HepG2 (cell line): ENCODE measurements around the gene TMEM19. TPM values are rescaled to one million over a fixed set of nuclear protein-coding genes. Genes with fewer than 3 reads are reported as not detected.
A peak's percentile ranks its signal among the peaks of the same experiment; 100 is the strongest.

ENCODE experiments used
- ARHGAP35 ChIP-seq: sonication (generic); formaldehyde crosslinking; IDR thresholded peaks from 2 replicates; pipeline ENCODE4 v1.9.0; 2022; ENCODE audit warnings: mild to moderate bottlenecking, inconsistent platforms, moderate library complexity, missing genetic modification reagents, borderline replicate concordance
- ARID2 ChIP-seq: sonication (generic); formaldehyde crosslinking; IDR thresholded peaks from 2 replicates; pipeline ENCODE4 v1.8.1; 2022; ENCODE audit warnings: mild to moderate bottlenecking, missing genetic modification reagents, borderline replicate concordance
- ARID5B ChIP-seq: IDR thresholded peaks from 2 replicates; pipeline ENCODE4 v1.4.0; 2020; ENCODE audit warnings: mild to moderate bottlenecking, missing genetic modification reagents
- ARNT ChIP-seq: fragments of 450-650 bp; IDR thresholded peaks from 2 replicates; pipeline ENCODE4 v1.6.1; 2017
- ATF7-NPFF ChIP-seq: sonication (generic); formaldehyde crosslinking; IDR thresholded peaks from 2 replicates; pipeline ENCODE4 v1.8.1; 2023; ENCODE audit warnings: mild to moderate bottlenecking, low read depth, missing genetic modification reagents, moderate library complexity
- CREB1 ChIP-seq, 2 experiments: fragments of 450-650 bp in 1 of 2; IDR thresholded peaks; 2 replicates each; pipeline ENCODE4 v1.6.1; 2016 to 2017; ENCODE audit warnings: control low read depth in 1 of 2, mild to moderate bottlenecking in 1 of 2, missing compliant biosample characterization in 1 of 2, missing genetic modification characterization in 1 of 2
- CTCF ChIP-seq: sonication (generic); formaldehyde crosslinking; IDR thresholded peaks from 2 replicates; pipeline ENCODE4 v1.5.0; 2020; ENCODE audit warnings: mild to moderate bottlenecking, missing genetic modification reagents, moderate library complexity
- MBD4 ChIP-seq: IDR thresholded peaks from 2 replicates; pipeline ENCODE4 v1.6.1; 2012; ENCODE audit warnings: low read length, inconsistent platforms, borderline replicate concordance
- MXD3 ChIP-seq: IDR thresholded peaks from 2 replicates; pipeline ENCODE4 v1.6.1; 2016; ENCODE audit warnings: mild to moderate bottlenecking, missing biosample characterization, missing genetic modification reagents
- NKX3-1 ChIP-seq: sonication (generic); formaldehyde crosslinking; IDR thresholded peaks from 2 replicates; pipeline ENCODE4 v1.5.0; 2020; ENCODE audit warnings: missing genetic modification reagents
- PAWR ChIP-seq: sonication (generic); formaldehyde crosslinking; IDR thresholded peaks from 2 replicates; pipeline ENCODE4 v1.4.0; 2020; ENCODE audit warnings: missing genetic modification reagents, mild to moderate bottlenecking, borderline replicate concordance
- PCBP1 ChIP-seq: fragments of 200-400 bp; formaldehyde crosslinking; IDR thresholded peaks from 2 replicates; pipeline ENCODE4 v1.6.1; 2017; ENCODE audit warnings: mild to moderate bottlenecking, low read depth, low read length, borderline replicate concordance
- PRMT3 ChIP-seq: sonication (generic); formaldehyde crosslinking; IDR thresholded peaks from 2 replicates; pipeline ENCODE4 v1.8.1; 2022; ENCODE audit warnings: low read depth, mild to moderate bottlenecking, moderate library complexity, missing genetic modification reagents, borderline replicate concordance
- SNAPC2 ChIP-seq: sonication (generic); formaldehyde crosslinking; IDR thresholded peaks from 2 replicates; pipeline ENCODE4 v1.8.1; 2022; ENCODE audit warnings: mild to moderate bottlenecking, missing genetic modification reagents
- SOX5 ChIP-seq: IDR thresholded peaks from 2 replicates; pipeline ENCODE4 v1.6.1; 2016; ENCODE audit warnings: borderline replicate concordance
- ZBTB1 ChIP-seq: sonication (generic); formaldehyde crosslinking; IDR thresholded peaks from 2 replicates; pipeline ENCODE4 v1.4.0; 2020; ENCODE audit warnings: missing genetic modification reagents, borderline replicate concordance
- ZNF263 ChIP-seq: sonication (generic); formaldehyde crosslinking; IDR thresholded peaks from 2 replicates; pipeline ENCODE4 v1.4.0; 2020; ENCODE audit warnings: missing genetic modification reagents
- ZNF431 ChIP-seq: sonication (generic); formaldehyde crosslinking; IDR thresholded peaks from 2 replicates; pipeline ENCODE4 v1.9.0; 2022; ENCODE audit warnings: missing genetic modification reagents, low read depth, mild to moderate bottlenecking, borderline replicate concordance
- ZNF556 ChIP-seq: sonication (generic); formaldehyde crosslinking; IDR thresholded peaks from 2 replicates; pipeline ENCODE4 v1.4.0; 2020; ENCODE audit warnings: mild to moderate bottlenecking, missing genetic modification reagents, borderline replicate concordance
- ZNF704 ChIP-seq: sonication (generic); formaldehyde crosslinking; IDR thresholded peaks from 2 replicates; pipeline ENCODE4 v1.8.1; 2023; ENCODE audit warnings: mild to moderate bottlenecking, inconsistent platforms, moderate library complexity, missing genetic modification reagents, borderline replicate concordance
- ZSCAN25 ChIP-seq: sonication (generic); formaldehyde crosslinking; IDR thresholded peaks from 2 replicates; pipeline ENCODE4 v1.8.0; 2022; ENCODE audit warnings: mild to moderate bottlenecking, missing genetic modification reagents
- polyA plus RNA-seq, 8 experiments: library from polyadenylated mRNA; depleted of rRNA in 3 of 8; stranded (reverse) in 7 of 8; unstranded in 1 of 8; fragments of >200 nt; fragmentation: Illumina TruSeq in 4 of 8; extraction: Trizol in 4 of 8; gene quantifications; 2 replicates each; pipeline versions ENCODE4 v1.2.1 to v1.2.3, GENCODE V29; 2011 to 2016; ENCODE audit warnings: low read depth in 4 of 8, missing spikeins in 1 of 8, mixed read lengths in 1 of 8; ENCODE audit not compliant: insufficient read depth in 1 of 8
- total RNA-seq, 5 experiments: library from RNA; depleted of rRNA; stranded (reverse); fragments of >200 nt; fragmentation: Illumina TruSeq; extraction: Trizol; gene quantifications; 2 replicates each; pipeline ENCODE4 v1.2.3, GENCODE V29; 2016; ENCODE audit warnings: low read depth in 1 of 5

Gene TMEM19
- total and polyA plus RNA-seq, 2 of the 13 experiments (the other 11 are each of a cell fraction or from before 2014, with no cell fraction given): 16.9 to 22.5 TPM

- peak; percentile 86 for TF ChIP-seq ARID5B (CRISPR knock-in tag)
- TF ChIP-seq ARID2 (CRISPR knock-in tag): peak; percentile 60; the same call in 1 of the 2 replicates
- peak; percentile 82; the same call in 1 of the 2 replicates for TF ChIP-seq ARHGAP35
- no peak for TF ChIP-seq MBD4
- 0 out of 2 replicates have a peak, but pooled peaks have one; percentile 84 for TF ChIP-seq PAWR (CRISPR knock-in tag)
- TF ChIP-seq ZNF704 (CRISPR knock-in tag): peak; percentile 41; the same call in 1 of the 2 replicates
- peak; percentile 77; the same call in 1 of the 2 replicates for TF ChIP-seq ZNF556
- TF ChIP-seq PCBP1: 0 out of 2 replicates have a peak, but pooled peaks have one; percentile 35
- no peak for TF ChIP-seq ARNT
- TF ChIP-seq CREB1 (IDR thresholded peaks at IDR 0.05): no peak
- peak; percentile 43; the same call in 1 of the 2 replicates for TF ChIP-seq CREB1 (CRISPR knock-in tag; IDR thresholded peaks at IDR 0.05)
- TF ChIP-seq SNAPC2 (CRISPR knock-in tag): peak; percentile 77; the same call in 1 of the 2 replicates
- peak; percentile 56; the same call in 1 of the 2 replicates for TF ChIP-seq SOX5 (CRISPR knock-in tag)
- no peak for TF ChIP-seq ZBTB1 (CRISPR knock-in tag)
- no peak; the same call in 1 of the 2 replicates for TF ChIP-seq NKX3-1
- no peak for TF ChIP-seq ZSCAN25 (CRISPR knock-in tag)
- peak; percentile 51; the same call in 1 of the 2 replicates for TF ChIP-seq ZNF263 (CRISPR knock-in tag)
- 0 out of 2 replicates have a peak, but pooled peaks have one; percentile 36 for TF ChIP-seq PRMT3 (CRISPR knock-in tag)
- peak; percentile 59 for TF ChIP-seq CTCF
- peak; percentile 77; the same call in 1 of the 2 replicates for TF ChIP-seq ATF7-NPFF (CRISPR knock-in tag)
- TF ChIP-seq ZNF431 (CRISPR knock-in tag): 0 out of 2 replicates have a peak, but pooled peaks have one; percentile 51
- peak; percentile 92 for TF ChIP-seq MXD3 (CRISPR knock-in tag)
Observed at GRCh38 chr12:71685914-71686657, at the start of gene TMEM19 (continued).
